Stimulated activated CD8-positive, alpha-beta memory T cell treated with anti-CD3 and anti-CD28 coated beads, Interleukin-15, amount 100 ng/mL, for 4 hours (primary cell): ENCODE measurements around the gene ARMC9.
"Not testable (repeated sequence)": the region's sequence is repeated elsewhere in the genome, so short reads cannot be mapped to it uniquely, and the experiment has no call there.

ENCODE experiments used
- DNase-seq, 2 donors: peaks; one replicate each; pipeline ENCODE4 v3.0.0-alpha.2; 2020; ENCODE audit warnings: low read depth in 2 of 2

The ARMC9 gene

DNA sequence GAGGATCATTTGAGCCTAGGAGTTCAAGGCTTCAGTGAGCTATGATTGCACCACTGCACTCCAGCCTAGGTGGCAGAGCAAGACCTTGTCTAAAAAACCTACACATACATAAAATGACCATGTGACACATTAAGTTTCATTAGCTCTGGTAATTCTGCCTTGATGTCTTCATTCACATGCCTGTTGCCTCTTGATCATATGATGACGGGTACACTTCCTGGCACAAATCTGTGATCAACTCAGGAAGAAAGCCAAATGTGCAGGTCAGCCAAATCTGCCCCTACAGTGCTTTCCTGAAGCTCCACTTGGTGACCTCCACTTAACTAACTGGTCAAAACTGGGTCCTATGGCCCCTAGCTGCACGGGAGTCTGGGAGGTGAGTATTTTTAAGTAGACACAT is 142.7 kb downstream of the ARMC9 start:
- no peak for DNase-seq

DNA sequence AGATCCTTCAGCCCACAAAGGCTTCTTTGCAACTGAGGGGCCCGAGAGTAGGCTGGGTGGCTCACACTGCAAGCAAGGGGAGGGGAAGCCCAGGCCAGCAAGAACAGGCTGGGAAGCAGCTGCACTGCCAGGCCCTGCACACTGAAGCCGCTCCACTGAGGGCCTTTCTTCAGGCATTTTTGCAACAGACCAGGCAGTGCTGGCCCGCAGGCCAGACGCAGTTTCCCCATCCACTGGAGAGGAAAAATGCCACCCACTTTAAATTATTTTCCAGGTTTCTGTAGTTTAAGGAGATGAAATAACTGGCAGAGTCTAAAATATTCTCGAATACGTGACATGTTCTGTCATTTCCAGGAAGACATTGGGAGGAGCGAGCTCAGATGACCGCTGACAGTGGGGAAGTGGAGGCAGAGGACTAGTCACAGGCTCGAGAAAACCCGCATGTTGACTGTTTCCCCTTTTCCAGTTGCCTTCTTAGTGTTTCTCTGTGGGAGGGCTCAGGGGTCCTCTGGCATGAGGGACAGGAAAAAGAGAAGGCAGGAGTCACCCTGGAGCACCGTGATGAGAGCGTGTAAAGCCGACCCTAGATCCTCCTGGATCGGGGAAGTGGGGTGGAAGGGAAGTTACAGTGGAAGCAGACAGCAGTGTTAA is 143.8 kb downstream of the ARMC9 start:
- no peak for DNase-seq

DNA sequence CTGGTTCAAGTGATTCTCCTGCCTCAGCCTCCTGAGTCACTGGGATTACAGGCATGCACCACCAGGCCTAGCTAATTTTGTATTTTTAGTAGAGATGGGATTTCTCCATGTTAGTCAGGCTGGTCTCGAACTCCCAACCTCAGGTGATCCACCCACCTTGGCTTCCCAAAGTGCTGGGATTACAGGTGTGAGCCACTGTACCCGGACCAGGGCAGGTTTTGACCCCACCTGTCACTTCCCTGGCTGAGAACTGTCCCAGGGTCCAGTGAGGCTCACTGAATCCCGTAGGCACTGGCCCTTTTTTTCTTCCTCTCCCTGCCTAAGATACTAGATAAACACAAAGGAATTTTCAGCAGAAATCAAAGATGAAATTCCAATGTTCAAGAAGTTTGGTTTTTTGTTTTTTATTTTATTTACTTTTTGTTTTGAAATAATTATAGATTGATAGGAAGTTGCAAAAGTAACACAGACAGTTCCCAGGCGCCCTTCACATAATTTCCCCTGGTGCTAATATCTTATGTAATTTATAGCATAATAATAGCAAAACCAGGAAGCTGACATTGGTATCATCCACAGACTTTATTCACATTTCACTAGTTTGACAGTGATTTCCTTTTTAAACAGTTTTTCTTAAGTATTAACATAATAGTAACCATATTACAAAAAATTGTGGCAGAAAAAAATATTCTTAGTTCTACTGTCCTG is 144.7 kb downstream of the ARMC9 start:
- DNase-seq, result no peak

DNA sequence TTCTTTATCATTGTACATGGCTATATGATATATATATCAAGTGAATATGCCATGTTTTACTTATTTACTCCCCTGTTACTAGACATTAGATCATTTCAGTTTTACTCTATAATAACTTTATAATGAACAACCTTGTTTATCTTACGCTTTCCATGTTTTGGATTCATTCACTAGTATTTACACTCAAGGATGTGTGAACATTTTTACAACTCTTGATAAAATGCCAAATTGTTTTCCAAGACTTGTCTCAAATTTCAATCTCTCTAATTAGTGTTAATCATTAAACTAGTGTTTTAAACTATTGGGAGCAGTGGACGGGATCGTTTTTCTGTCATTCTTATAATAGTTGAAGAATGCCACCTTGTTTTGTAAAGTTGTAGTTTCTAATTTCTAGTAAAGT is 145.6 kb downstream of the ARMC9 start:
- no peak for DNase-seq

DNA sequence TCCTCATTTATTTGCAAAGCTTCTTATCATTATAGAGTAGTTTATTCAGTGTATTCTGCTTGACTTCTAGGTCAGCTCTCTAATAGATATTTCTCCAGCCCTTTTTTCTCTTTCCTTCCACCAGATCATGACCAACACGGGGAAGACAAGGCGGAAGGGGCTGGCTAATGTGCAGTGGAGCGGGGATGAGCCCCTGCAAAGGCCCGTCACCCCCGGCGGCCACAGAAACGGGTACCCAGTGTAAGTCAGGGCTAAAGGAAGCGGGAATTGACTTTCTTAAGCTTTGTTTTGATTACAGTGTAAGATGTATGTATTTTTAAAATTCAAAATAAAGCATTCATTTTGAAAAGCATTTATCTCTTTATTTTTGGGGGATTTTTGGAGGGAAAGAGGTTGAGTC is 146.4 kb downstream of the ARMC9 start:
- no peak for DNase-seq

DNA sequence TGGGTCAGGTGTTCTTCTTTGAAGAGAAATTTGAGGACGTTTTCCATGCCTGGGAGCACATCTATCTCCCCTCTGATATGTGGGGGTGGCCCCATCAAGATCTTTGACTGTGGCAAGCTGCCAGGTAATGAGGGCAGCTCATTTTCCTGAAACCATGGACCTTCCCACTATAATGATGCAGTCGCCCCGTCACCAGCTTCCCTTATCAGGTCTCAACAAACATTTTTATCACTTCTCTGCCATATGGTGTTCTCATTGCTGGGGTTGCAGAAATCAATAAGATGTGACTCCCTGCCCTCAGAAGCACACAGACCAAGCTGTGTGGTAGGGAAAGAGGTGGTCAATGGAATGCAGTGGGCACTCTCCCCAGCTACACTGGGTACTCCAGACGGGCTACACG is 148.7 kb downstream of the ARMC9 start:
- DNase-seq, result no peak

DNA sequence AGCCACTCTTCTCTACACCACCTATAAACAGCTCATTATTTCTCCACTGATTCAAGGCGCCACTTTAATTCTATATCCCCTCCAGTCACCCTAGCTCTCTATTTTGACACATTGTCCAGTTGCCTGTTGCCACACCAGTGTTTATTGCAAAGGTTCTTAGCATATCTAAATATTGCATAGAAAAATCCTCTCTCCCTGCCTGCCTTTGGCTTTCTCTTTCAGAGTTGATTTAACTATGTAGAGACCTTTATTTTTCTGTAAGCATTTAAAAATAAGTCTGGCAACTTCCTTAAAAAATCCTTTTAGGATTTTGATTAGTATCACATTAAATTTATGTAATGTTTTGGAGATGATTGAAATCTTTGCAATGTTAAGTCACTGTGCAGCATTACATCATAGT is 149.2 kb downstream of the ARMC9 start:
- no peak for DNase-seq

DNA sequence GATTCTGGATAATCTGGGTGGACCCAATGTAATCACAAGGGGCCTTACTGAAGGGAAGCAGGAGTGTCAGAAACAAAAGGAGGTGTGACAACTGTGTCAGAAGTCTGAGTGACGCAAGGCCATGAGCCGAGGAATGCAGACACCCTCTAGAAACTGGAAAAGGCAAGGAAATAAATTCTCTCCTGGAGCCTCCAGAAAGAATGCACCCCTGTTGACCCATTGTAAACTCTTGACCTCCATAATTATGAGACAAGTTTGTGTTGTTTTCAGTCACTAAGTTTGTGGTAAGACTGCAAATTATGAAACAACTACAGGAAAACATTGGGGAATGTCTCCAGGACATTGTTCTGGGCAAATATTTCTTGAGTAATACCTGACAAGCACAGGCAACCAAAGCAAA is 149.7 kb downstream of the ARMC9 start:
- DNase-seq, result no peak

DNA sequence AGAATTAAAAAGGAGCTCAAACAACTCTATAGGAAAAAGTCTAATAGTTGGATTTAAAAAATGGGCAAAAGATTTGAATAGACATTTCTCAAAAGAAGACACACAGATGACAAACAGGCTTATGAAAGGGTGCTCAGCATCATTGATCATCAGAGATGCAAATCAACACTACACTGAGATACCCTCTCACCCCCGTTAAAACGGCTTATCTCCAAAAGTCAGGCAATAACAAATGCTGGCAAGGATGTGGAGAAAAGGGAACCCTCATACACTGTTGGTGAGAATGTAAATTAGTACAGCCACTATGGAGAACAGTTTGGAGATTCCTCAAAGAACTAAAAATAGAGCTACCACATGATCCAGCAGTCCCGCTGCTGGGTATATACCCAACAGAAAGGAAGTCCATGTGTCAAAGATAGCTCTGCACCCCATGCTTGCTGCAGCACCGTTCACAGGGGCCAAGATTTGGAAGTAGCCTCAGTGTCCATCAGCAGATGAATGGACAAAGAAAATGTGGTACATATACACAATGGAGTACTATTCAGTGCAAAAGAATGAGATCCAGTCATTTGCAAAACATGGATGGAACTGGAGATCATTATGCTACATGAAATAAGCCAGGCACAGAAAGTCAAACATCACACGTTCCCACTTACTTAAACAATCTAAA is 150.4 kb downstream of the ARMC9 start:
- DNase-seq, result no peak

DNA sequence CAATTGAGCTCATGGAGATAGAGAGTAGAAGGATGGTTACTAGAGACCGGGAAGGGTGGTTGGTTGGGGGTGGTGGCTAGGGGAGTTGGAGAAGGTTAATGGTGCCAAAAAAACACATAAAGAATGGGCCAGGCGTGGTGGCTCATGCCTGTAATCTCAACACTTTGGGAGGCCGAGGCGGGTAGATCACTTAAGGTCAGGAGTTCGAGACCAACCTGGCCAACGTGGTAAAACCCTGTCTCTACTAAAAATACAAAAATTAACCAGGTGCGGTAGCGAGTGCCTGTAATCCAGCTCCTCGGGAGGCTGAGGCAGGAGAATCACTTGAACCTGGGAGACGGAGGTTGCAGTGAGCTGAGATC is 150.9 kb downstream of the ARMC9 start:
- not testable (repeated sequence) for DNase-seq

DNA sequence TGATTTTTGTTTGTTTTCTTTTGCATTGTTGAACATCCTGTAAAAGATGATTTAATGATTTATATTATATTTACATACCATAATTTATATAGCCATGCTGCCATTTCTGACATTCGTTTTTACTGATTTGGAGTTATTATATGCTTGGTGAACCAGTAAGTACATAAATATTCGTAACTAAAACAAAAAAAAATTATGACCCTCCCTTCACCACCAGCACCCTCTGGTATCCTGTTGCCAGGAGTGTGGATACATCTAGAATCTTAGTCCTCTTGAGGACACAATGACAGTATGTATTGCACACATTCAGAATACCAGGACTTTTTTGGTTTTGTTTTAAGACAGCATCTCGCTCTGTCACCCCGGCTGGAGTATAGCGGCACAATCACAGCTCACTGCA is 153.2 kb downstream of the ARMC9 start:
- DNase-seq, result no peak

DNA sequence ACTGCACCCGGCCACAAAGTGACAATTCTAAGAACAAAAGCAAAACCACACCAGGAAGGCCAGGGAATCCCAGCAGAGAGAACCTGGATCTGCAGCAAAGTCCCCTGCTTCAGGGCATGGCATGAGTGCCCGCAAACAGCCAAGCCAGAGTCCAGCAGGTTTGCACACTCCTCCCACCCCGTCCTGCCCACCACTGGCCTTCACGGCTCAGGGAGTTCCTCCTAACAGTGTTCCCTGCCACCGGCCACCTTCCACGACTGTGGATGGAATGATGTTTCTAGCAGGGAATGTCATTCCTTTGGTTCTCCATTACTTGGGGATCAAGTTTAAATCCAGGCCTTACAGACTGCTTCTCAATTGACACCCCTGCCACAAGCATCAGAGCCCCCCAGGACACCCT is 155.0 kb downstream of the ARMC9 start:
- no peak for DNase-seq

DNA sequence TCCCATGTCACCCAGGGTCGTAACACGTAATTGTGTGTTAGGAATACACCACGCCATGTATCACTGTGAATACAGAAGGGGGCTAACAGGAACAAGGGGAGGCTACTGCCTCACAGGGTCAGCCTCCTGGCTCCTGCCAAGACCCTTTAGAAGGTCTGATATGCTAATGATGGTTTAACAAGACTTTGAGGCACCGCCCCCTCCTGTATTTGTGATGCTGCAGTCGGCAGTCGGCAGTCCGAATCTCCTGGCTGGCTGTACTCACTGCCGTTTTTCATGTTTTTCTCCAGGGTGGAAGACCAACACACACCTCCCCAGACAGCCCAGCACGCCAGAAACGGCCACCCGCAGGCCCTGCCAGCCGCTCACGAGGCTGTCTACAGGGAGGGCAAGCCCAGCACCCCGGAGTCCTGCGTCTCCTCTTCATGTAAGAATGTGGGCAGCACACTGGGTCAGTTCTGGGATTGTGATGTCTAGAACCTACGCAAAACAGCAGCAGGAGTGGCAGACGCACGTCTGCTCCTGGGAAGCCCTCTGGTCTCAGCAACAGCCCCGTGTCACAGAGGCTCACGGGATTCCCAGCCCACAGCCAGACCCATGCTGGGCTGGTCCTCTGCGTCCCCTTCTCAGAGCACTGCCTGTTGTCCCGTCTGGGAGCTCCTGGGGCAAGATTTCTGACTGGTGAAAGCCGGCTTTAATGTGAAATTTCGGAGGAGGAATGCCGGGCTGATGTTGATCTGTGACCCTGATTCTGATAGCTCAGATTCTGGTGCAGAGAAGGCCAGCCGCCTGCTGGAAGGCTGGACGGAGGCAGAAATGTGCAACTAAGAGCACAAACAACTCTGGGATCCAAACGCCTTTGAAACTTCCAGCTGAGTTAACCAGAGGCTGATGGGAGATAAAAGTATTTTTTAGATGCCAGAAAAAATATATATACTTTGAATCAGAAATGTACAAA is 157.4 kb downstream of the ARMC9 start:
- no peak for DNase-seq

DNA sequence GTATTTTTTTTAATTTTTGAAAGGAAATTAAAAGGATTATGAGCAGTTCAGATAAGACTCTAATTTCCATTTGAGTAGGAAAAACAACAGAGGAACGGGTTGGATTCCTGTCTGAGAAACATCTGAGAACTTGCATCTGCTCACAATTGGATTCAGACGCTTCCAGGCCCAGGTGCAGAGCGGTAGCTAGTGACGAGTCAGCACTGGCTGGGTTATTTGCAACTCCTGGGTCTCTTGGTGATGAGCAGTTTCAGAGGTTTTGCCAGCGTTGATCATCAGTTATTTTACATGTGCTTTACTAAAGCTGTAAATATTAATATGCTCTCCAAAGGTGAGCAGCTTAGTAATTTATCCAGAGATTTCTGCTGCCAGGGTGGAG is 158.0 kb downstream of the ARMC9 start:
- no peak for DNase-seq

DNA sequence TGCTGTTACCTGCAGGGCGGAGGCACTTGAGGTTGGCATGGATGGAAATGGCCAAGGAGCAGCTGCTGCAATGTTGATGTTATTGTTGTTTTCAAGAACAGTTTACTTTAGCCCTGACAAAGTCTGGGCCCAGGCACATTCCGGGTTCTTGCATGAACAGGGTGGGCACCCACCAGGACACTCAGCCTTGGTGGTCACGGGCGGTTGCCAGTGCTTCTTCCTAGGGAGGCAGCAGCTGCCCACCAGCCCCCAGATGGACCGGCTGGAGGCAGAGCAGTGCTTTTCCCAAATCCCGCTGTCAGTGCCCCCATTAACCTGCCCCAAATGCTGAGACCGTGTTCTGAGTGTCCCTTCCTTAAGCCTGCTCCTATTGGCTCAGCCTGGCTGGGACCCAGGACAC is 158.6 kb downstream of the ARMC9 start:
- no peak for DNase-seq

DNA sequence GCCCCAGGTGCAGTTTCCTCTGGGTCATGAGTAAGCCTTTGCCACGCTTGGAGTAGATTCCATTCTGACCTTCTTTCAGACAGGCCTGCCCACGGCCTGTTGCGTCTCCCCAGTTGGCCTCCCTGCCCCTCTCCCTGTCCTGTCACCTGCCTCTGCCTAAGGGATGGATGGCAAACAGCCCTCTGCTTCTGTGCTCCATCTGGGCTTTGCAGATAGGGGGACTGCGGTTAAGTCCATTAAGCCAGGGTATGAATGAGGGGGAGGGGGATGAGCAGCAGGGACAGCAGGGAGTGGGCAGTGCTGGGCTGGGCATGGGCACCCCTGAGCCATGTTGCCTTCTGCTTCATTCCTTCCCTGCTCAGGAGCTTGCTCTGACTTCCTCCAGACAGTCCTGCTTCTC is 159.5 kb downstream of the ARMC9 start:
- no peak for DNase-seq

DNA sequence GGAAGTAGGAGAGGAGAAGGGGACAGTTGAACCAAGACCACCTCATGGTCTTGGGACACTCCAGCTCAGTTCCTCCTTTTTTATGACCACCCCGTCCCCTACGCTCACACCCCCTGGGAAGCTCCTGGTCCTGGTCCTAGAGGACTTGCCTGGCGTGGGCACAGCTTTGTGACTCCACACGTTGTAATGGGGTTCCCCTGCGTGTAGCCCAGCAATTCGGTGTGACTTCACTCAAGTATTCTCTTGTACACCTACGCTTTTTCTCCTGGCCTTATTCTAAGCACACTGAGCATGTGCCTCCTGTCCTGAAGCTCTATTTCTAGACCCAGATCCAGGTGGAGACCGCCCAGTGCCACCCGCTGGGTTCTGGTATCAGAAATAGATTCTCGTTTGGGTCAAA is 161.0 kb downstream of the ARMC9 start:
- no peak for DNase-seq

DNA sequence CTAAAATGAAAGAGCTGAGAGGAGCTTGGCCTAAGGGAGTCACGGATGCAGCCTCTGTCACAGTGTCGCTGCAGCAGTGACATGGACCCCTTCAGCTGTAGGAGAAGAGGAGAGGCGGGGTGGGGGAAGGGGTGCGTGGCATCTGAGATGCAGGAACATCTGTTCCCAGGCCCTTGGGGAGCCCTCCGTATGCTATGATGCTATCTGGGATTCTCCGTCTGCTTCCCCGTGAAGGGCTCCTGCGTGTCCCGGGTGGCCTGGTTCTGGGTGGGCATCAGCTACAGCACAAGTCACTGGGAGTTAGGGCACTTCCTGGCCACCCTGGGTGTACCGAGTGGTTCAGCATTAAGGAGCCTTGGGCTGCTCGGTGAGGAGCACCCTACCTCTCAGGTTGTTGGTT is 161.5 kb downstream of the ARMC9 start:
- no peak for DNase-seq

DNA sequence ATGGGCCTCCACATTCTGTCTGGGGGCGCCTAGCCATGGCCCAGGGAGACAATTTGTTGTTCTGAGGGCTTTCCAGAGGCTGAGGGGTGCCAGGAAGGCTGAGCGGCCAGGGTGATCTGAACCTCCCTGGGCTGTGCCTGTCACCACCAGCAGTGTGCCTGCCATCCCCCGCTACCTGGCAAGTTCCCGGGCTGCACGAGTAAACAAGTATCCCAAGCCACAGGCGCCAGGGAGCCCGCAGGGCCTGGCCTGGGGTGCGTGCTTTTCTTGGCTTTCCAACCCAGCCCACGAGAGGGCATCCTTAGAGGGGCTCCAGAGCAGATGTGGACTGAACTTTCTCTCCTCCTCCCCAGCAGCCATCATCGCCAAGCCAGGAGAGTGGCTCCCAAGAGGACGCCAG is 162.0 kb downstream of the ARMC9 start:
- DNase-seq, result no peak

DNA sequence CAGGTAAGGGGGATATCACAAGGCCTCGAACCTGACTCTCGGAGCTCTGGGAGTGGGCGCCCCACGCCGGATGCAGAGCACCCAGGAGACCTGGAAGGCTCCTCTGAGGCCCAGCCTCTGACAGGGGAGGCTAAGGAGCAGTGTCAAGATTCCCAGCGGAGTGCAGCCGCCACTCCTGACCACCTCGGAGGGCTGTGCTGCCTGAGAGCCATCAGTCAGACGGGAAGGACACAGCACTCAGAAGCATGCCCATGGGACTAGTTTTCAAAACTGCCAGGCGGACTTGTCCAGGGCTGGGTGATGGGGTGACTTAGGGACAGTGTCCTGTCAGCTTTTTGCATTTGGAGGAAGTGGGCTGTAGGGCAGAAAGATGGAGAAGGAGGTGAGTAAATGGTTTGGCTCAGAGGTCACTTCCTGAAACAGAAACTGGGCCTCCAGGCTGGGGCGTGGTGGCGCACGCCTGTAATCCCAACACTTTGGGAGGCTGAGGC is 162.5 kb downstream of the ARMC9 start:
- no peak for DNase-seq

DNA sequence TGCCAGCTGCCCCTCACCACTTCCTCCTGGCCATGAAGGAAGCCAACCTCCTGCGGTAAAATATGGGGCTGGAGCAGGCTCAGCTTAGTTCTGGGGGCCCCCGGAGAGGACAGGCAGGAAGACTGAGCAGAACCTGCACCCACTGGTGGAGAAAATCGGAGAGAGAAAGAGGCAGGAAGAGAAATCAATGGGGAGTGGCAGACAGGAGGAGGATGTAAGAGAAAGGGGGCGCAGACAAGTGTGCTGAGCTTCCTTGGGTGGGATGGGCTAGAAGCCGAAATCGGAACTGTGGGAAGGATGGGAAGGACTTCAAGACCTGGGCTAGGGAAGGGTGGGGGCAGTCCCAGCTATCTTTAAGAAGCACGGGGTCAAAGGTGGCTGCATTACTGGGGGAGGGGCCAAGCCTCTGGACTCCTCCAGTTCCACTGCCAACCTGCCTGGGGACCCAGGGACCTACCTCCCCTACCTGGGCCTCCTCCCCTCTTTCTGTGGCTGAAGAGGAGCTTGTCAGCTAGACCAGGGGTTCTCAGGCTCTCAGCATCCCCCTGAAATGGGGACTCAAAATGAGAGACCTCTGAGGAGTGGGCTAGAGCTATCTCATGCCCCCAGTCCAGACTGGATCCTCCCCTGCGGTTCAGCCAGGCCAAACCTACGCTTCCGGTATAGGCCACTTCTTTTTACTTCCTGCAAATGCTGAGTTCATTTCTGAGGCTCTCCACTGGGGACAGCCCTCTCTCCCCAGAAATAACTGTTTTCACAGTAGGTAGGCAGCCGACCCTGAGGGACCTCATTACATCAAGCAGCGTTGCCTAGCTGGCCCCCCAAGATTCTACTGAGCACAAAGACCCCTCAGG is 163.5 kb downstream of the ARMC9 start:
- no peak for DNase-seq
